ENCODE results near the gene SLC22A31.

SLC22A31 gene

GRCh38 chr16:89159066-89159849 is 41.1 kb downstream of the SLC22A31 start:
- no peak for TF ChIP-seq GATA2 (IDR thresholded peaks at IDR 0.05; ENCODE audit: low read depth, low read length)
- no peak for TF ChIP-seq GATA3 (IDR thresholded peaks at IDR 0.05; ENCODE audit: low read depth, low read length)

GRCh38 chr16:89157778-89158177 is 42.6 kb downstream of the SLC22A31 start:
- TF ChIP-seq GATA3 (IDR thresholded peaks at IDR 0.05; ENCODE audit: low read depth, low read length): no peak
- no peak for TF ChIP-seq GATA2 (IDR thresholded peaks at IDR 0.05; ENCODE audit: low read depth, low read length)

GRCh38 chr16:89156740-89157645 is 43.3 kb downstream of the SLC22A31 start:
- no peak for TF ChIP-seq GATA2 (IDR thresholded peaks at IDR 0.05; ENCODE audit: low read depth, low read length)
- TF ChIP-seq GATA3 (IDR thresholded peaks at IDR 0.05; ENCODE audit: low read depth, low read length): no peak

- no peak for TF ChIP-seq GATA2 (IDR thresholded peaks at IDR 0.05; ENCODE audit: low read depth, low read length)
- no peak for TF ChIP-seq GATA3 (IDR thresholded peaks at IDR 0.05; ENCODE audit: low read depth, low read length)
Observed at GRCh38 chr16:89155851-89156739, 44.2 kb downstream of the SLC22A31 start.

- no peak for TF ChIP-seq GATA3 (IDR thresholded peaks at IDR 0.05; ENCODE audit: low read depth, low read length)
- TF ChIP-seq GATA2 (IDR thresholded peaks at IDR 0.05; ENCODE audit: low read depth, low read length): no peak
Observed at GRCh38 chr16:89155184-89155679, 45.1 kb downstream of the SLC22A31 start.

- TF ChIP-seq GATA3 (IDR thresholded peaks at IDR 0.05; ENCODE audit: low read depth, low read length) (no peak), GATA2 (IDR thresholded peaks at IDR 0.05; ENCODE audit: low read depth, low read length) (no peak)
Observed at GRCh38 chr16:89154390-89155183, 45.8 kb downstream of the SLC22A31 start.

GRCh38 chr16:89153848-89154271 is 46.5 kb downstream of the SLC22A31 start:
- no peak for TF ChIP-seq GATA2 (IDR thresholded peaks at IDR 0.05; ENCODE audit: low read depth, low read length)
- no peak for TF ChIP-seq GATA3 (IDR thresholded peaks at IDR 0.05; ENCODE audit: low read depth, low read length)

- TF ChIP-seq GATA2 (IDR thresholded peaks at IDR 0.05; ENCODE audit: low read depth, low read length): no peak
- TF ChIP-seq GATA3 (IDR thresholded peaks at IDR 0.05; ENCODE audit: low read depth, low read length): no peak
Observed at GRCh38 chr16:89152831-89153700, 47.3 kb downstream of the SLC22A31 start.

GRCh38 chr16:89150981-89151380 is 49.4 kb downstream of the SLC22A31 start:
- TF ChIP-seq GATA2 (IDR thresholded peaks at IDR 0.05; ENCODE audit: low read depth, low read length) (peak; percentile 95), GATA3 (IDR thresholded peaks at IDR 0.05; ENCODE audit: low read depth, low read length) (no peak; the same call in 1 of the 2 replicates)

GRCh38 chr16:89150090-89150835 is 50.1 kb downstream of the SLC22A31 start:
- no peak for TF ChIP-seq GATA2 (IDR thresholded peaks at IDR 0.05; ENCODE audit: low read depth, low read length)
- TF ChIP-seq GATA3 (IDR thresholded peaks at IDR 0.05; ENCODE audit: low read depth, low read length): no peak

- TF ChIP-seq GATA3 (IDR thresholded peaks at IDR 0.05; ENCODE audit: low read depth, low read length) (no peak), GATA2 (IDR thresholded peaks at IDR 0.05; ENCODE audit: low read depth, low read length) (no peak)
Observed at GRCh38 chr16:89149386-89149785, 51.0 kb downstream of the SLC22A31 start.

Measured in SH-SY5Y (cell line).